Vagina (tissue), 2 donors: Measurements from ENCODE around the gene SPOP. TPM values are rescaled to one million over a fixed set of nuclear protein-coding genes. Genes with fewer than 3 reads are reported as not detected.

Source experiments
- DNase-seq, 2 donors: peaks; one replicate each; pipeline ENCODE4 v3.0.0-alpha.2; 2017; ENCODE audit errors: extremely low spot score in 2 of 2
- H3K27ac ChIP-seq: fragments of 200-600 bp; sonication (generic); one replicate; pipeline ENCODE4 v1.5.1; 2019
- H3K27me3 ChIP-seq: fragments of 200-600 bp; sonication (generic); one replicate; pipeline ENCODE4 v1.5.1; 2019
- H3K36me3 ChIP-seq, 2 donors: fragments of 200-600 bp; sonication (generic); one replicate each; pipeline ENCODE4 v1.5.1; 2017 to 2019
- H3K4me1 ChIP-seq: fragments of 200-600 bp; sonication (generic); one replicate; pipeline ENCODE4 v1.5.1; 2019
- H3K4me3 ChIP-seq, 2 donors: fragments of 200-600 bp; sonication (generic); 1 replicate in 1 of 2; 2 replicates in 1 of 2; pipeline ENCODE4 v1.5.1; 2016 to 2019
- H3K9me3 ChIP-seq: fragments of 200-600 bp; sonication (generic); one replicate; pipeline ENCODE4 v1.5.1; 2019
- POLR2A ChIP-seq, 2 donors: fragments of 450-650 bp; IDR thresholded peaks; one replicate each; pipeline ENCODE4 v1.6.1; 2017; ENCODE audit warnings: antibody characterized with exemption in 2 of 2, mild to moderate bottlenecking in 2 of 2, moderate library complexity in 2 of 2
- POLR2AphosphoS5 ChIP-seq, 2 donors: sonication (generic); formaldehyde crosslinking; IDR thresholded peaks; one replicate each; pipeline ENCODE4 v1.9.0; 2017; ENCODE audit warnings: antibody characterized with exemption in 2 of 2, mild to moderate bottlenecking in 2 of 2, low read depth in 1 of 2; ENCODE audit not compliant: insufficient read depth in 1 of 2
- intact Hi-C: fragments of 100-400 bp; cut with DNase I; formaldehyde crosslinking; loops from one replicate; pipeline ENCODE4 v1.15.1; 2023
- total RNA-seq: library from RNA; depleted of rRNA; stranded (reverse); fragments of >200 nt; gene quantifications from one replicate; pipeline ENCODE4 v1.2.3, GENCODE V29; 2016
- TF ChIP-seq, protein P1 (sequence below), 3 experiments: fragments of 450-650 bp in 2 of 3; fragments of 200-600 bp in 1 of 3; sonication (generic) in 1 of 3; IDR thresholded peaks; one replicate each; pipeline ENCODE4 v1.5.1; 2017 to 2019; ENCODE audit warnings: antibody characterized with exemption in 3 of 3, mild to moderate bottlenecking in 2 of 3, moderate library complexity in 2 of 3

SPOP gene
- total RNA-seq, 1 donor from 2014 or later: 87.2 TPM

DNA sequence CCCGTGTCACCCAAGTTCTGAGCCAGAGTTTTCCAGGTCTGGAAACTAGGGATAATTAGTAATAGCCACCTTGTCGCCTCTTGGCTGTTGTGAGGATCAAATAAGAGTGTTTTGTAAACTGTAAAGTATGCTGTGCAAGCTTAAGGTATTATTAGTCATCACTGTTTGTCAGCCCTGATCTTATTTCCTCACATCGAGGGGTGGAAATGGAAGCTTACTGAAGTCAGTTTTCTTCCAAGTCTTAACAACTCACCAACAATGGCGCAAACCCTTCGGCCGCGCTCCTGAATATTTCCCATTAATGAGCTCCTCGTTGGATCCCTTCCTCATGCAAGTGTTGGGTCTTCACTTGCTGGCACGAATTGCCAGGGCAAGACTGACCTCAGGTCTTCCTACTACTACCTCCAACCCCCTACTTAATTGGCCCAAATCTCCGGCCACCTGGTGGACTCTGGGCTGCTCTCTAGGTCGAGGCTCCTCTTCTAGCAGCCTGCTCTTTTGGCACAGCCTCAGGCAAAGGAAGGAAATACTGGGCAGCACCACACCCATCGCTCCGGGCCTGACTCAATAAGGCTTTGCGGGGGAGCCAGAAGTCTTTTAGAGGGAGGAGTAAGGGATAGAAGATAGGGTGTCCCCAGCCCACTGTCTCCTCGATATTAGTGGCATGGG lies 30.8 kb upstream of the SPOP start:
- TF ChIP-seq POLR2A (IDR thresholded peaks at IDR 0.05): no peak
- TF ChIP-seq, protein P1, sequence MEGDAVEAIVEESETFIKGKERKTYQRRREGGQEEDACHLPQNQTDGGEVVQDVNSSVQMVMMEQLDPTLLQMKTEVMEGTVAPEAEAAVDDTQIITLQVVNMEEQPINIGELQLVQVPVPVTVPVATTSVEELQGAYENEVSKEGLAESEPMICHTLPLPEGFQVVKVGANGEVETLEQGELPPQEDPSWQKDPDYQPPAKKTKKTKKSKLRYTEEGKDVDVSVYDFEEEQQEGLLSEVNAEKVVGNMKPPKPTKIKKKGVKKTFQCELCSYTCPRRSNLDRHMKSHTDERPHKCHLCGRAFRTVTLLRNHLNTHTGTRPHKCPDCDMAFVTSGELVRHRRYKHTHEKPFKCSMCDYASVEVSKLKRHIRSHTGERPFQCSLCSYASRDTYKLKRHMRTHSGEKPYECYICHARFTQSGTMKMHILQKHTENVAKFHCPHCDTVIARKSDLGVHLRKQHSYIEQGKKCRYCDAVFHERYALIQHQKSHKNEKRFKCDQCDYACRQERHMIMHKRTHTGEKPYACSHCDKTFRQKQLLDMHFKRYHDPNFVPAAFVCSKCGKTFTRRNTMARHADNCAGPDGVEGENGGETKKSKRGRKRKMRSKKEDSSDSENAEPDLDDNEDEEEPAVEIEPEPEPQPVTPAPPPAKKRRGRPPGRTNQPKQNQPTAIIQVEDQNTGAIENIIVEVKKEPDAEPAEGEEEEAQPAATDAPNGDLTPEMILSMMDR (IDR thresholded peaks at IDR 0.05): no peak
- TF ChIP-seq POLR2AphosphoS5 (IDR thresholded peaks at IDR 0.05; ENCODE audit: insufficient read depth in 1 of 2, low read depth in 1 of 2): no peak
- Histone ChIP-seq H3K4me3 (peak overlapping the region; percentile 77 to 78), H3K27me3 (no peaks in the 10 kb centered on the region), H3K4me1 (peaks cover 36% of the 10 kb centered on the region), H3K27ac (peak overlapping the region; percentile 93), H3K9me3 (no peaks in the 10 kb centered on the region), H3K36me3 (peaks cover 0 to 29% of the 10 kb centered on the region in 2 donors)
- intact Hi-C loops: loop anchor here (5.0 to 10.0 kb wide), 2 partner anchors 69 to 146 kb away; no protein-coding TSS in a partner anchor
- no peak for DNase-seq

DNA sequence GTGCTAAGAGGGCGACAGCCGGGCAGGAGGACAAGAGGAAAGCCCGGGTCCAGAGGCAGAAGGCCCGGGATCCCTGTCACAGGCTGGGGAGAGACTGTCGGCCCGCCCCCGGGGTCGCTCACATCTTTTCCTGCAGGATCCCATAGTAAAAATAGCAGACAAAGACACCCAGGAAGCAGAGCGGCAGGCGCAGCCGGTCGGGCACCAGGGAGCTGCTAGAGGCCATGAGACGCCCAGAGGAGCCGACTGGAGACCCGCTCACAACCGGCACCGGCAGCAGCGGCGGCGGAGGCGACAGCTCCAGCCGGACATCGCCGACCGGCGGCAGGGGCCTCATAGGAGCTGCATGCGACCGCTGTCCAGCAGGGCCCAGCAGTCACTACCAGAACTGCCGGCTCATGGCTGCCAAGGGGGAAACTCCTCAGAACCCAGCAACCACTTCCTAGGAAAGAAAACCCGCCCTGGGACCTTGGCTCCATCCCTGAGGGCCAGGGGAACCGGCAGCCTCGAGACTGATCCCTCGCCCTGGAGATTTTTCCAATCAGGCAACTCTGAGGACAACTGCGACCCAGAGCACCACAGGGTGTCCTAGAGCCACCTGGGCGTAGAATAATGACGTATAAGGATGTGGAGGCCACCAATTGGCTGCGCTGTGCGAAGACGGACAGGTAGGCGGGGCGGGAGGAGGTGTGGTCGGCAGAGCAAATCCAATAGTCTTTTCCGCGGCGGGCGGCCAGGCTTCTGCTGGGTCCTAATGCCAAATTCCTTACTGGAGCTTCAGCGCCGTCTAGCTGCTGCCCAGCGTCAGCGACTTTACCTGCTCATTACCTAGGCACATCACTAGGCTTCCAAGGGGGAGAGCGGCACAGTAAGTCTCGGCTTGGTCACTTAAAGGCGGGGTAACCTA lies 30.0 kb upstream of the SPOP start, which contains the start of gene SLC35B1:
SLC35B1 (minus strand) TSS at position 357 of the 907 bp plus-strand sequence; CDS start at position 226, 131 bp downstream.
- Histone ChIP-seq H3K9me3 (no peaks in the 10 kb centered on the region), H3K27ac (peak within 1 kb of the TSS; percentile 93), H3K4me1 (peaks cover 36% of the 10 kb centered on the region), H3K27me3 (no peaks in the 10 kb centered on the region), H3K4me3 (peak within 1 kb of the TSS; percentile 77 to 78), H3K36me3 (peaks cover 0 to 33% of the 10 kb centered on the region in 2 donors)
- peak; percentile 98 for DNase-seq
- TF ChIP-seq, protein P1 (IDR thresholded peaks at IDR 0.05): peak; percentile 26 to 43 (median 35)
- TF ChIP-seq POLR2AphosphoS5 (IDR thresholded peaks at IDR 0.05; ENCODE audit: insufficient read depth in 1 of 2, low read depth in 1 of 2) (peak; percentile 91 to 96), POLR2A (IDR thresholded peaks at IDR 0.05) (no peak)
- intact Hi-C loops: loop anchor here (5.0 to 10.0 kb wide), 2 partner anchors 69 to 147 kb away; no protein-coding TSS in a partner anchor

DNA sequence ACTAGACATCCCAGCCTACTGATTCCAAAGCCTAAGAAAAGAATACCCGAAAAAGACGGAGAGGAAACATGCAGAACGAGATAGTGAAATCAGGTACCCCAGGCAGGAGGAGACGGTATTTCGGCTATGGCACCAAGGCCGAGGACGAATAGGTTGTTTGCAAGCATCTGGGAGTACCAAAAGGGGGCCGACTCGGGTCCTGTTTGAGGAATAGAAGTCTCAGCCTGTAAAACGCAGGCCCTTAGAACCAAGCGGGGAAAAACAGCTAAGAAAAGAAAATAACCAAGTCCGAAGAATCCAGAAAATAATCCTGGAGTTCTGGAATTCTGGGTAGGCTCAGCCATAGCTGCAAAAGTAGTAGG lies 29.3 kb upstream of the SPOP start:
- TF ChIP-seq POLR2A (IDR thresholded peaks at IDR 0.05) (no peak), POLR2AphosphoS5 (IDR thresholded peaks at IDR 0.05; ENCODE audit: insufficient read depth in 1 of 2, low read depth in 1 of 2) (no peak)
- TF ChIP-seq, protein P1 (IDR thresholded peaks at IDR 0.05): no peak
- H3K36me3 ChIP-seq: peaks cover 0 to 40% of the 10 kb centered on the region in 2 donors
- no peaks in the 10 kb centered on the region for H3K9me3 ChIP-seq
- H3K27ac ChIP-seq: peak overlapping the region; percentile 93
- no peaks in the 10 kb centered on the region for H3K27me3 ChIP-seq
- DNase-seq: no peak
- peaks cover 36% of the 10 kb centered on the region for H3K4me1 ChIP-seq
- peak overlapping the region; percentile 77 to 78 for H3K4me3 ChIP-seq
- intact Hi-C loops: loop anchor here (5.0 to 10.0 kb wide), 2 partner anchors 70 to 148 kb away; no protein-coding TSS in a partner anchor

DNA sequence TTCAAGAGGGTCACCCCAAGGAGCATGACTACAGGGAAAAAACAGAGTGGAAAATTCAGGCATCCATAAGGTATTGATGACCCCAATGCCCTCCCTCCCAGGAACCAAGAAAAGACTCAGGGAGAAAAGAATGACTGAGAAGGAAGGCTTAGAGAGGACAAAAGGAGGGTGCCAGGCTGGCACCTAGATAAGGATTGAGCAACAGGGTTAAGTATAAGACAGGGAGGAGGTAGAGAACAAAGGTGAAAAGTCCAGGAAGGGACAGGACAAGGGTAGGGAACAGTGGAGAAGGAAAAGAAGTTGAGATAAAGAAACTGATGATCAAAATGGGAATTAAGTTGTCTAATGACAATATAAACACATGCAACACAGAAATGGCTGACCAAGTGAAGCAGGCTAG lies 27.4 kb upstream of the SPOP start:
- no peak overlapping the region for H3K27ac ChIP-seq
- no peaks in the 10 kb centered on the region for H3K9me3 ChIP-seq
- TF ChIP-seq, protein P1 (IDR thresholded peaks at IDR 0.05): no peak
- TF ChIP-seq POLR2A (IDR thresholded peaks at IDR 0.05) (no peak), POLR2AphosphoS5 (IDR thresholded peaks at IDR 0.05; ENCODE audit: insufficient read depth in 1 of 2, low read depth in 1 of 2) (no peak)
- intact Hi-C loops: loop anchor here (5.0 to 10.0 kb wide), 2 partner anchors 72 to 150 kb away; no protein-coding TSS in a partner anchor
- peaks cover 36% of the 10 kb centered on the region for H3K4me1 ChIP-seq
- no peak for DNase-seq
- H3K27me3 ChIP-seq: no peaks in the 10 kb centered on the region
- H3K36me3 ChIP-seq: peaks cover 0 to 55% of the 10 kb centered on the region in 2 donors
- no peak overlapping the region for H3K4me3 ChIP-seq
